Measurements from ENCODE around the gene C5AR2. TPM values are rescaled to one million over a fixed set of nuclear protein-coding genes. Genes with fewer than 3 reads are reported as not detected.
"Not testable (repeated sequence)": the region's sequence is repeated elsewhere in the genome, so short reads cannot be mapped to it uniquely, and the experiment has no call there.

Gene C5AR2
- total RNA-seq, 2 experiments from 2014 or later: not detected

DNA sequence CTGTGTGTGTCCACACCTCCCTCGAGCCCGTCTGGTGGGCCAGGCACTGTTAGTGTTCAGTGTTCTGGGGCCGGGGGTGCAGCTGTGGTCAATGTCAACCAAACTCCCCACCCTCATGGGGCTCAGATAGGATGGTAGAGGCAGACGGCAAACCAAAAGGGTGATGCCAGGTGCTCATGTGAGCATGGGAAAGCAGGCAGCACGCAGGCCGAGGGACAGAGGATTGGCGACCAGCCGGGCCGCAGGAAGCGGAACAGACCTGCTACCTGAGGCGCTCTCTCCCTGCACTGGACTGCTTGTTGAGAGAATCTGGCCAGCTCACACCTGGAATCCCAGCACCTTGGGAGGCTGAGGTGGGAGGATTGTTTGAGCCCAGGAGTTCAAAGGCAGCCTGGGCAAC lies 46.3 kb downstream of the C5AR2 start:
- ChIA-PET POLR2A (no interaction called here), CTCF (interaction anchor here (0.8 to 1.2 kb wide), 2 partner anchors 13 to 29 kb away, joined by 3 to 5 read pairs; partner anchors contain the start of gene DHX34)

DNA sequence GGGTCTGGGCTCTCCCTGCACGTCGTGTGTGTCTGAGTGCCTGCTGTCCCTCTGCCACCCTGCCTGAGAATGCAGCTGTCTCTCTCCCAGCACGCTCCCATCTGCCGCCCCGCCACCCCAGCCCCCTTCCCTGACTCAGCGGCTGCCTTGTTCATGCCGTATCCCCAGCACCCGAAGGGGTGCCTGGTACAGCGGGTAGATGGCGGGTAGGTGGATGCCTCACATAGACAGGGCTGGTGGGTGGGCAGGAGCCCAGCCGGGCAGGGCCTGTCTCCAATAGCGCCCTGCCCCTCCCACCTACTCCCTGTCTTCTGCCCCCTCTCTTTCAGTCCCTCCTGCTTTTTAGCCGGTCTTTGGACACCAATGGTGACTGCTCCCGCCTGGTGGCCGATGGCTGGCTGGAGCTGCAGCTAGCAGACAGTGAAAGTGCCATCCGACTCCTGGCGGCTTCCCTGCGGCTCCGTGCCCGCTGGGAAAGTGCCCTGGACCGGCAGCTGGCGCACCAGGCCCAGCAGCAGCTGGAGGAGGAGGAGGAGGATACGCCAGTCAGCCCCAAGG lies 47.5 kb downstream of the C5AR2 start:
- CTCF ChIA-PET: no interaction called here
- POLR2A ChIA-PET: no interaction called here

DNA sequence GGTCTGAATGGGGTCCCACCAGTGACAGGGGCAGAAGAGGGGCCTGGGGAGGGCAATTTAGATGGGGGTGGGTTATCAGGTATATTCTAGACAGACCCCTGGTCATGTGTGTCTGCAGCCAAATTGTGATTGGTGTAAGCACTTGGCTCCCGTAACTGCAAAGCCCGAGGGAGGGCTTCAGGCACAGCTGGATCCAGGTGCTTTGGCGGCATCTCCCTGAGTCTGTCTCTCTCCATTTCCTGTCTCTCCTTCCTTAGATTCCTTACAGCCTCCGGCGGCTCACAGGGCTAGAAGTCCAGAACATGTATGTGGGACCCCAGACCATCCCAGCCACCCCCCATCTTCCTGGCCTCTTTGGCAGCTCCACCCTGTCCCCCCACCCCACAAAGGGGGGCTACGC lies 48.6 kb downstream of the C5AR2 start:
- POLR2A ChIA-PET: no interaction called here
- CTCF ChIA-PET: no interaction called here

DNA sequence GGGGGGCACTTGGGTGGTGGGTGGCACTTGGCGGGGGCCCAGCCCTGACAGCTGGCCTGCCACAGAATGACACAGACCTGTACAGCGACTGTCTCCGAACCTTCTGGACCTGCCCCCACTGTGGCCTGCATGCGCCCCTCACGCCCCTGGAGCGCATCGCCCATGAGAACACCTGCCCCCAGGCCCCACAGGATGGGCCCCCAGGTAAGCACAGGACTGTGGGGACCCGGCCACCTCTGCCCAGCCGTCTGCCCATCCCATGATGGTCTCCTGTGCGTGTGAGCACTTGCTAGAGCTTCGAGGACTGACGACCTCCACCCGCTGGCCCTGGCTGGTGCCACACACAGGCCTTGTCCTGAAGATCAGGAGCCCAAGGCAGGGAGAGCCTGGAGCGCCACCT lies 49.1 kb downstream of the C5AR2 start:
- ChIA-PET CTCF (interaction anchor here (2.4 kb wide), 1 partner anchor 32 kb away, joined by 7 read pairs; the partner anchor contains the start of gene DHX34), POLR2A (no interaction called here)

DNA sequence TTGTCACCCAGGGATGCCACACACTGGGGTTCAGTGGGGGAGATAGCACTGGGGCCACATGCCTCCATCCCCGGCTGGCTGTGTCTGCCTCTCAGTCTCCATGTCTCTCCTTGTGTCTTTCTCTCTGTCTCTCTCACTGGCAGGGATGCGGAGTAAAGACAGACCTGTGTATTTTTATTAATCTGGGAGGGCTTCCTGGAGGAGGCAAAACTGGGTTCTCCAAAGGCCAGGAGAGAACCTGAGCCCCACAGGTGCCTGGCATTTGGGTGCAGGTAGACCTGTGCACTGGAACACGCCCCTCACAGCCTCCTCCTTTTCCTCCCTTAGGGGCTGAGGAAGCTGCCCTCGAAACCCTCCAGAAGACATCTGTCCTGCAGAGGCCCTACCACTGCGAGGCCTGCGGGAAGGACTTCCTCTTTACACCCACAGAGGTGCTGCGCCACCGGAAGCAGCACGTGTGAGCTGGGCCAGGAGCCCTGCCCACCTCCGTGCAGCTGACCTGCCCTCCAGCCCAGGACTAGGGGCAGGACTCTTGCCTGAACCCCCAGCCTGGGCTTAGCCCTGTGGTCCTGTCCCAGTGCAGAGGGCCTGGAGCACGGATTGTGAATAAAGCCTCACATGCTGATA lies 49.8 kb downstream of the C5AR2 start:
- CTCF ChIA-PET: interaction anchor here (2.4 kb wide), 1 partner anchor 33 kb away, joined by 7 read pairs; the partner anchor contains the start of gene DHX34
- POLR2A ChIA-PET: no interaction called here

DNA sequence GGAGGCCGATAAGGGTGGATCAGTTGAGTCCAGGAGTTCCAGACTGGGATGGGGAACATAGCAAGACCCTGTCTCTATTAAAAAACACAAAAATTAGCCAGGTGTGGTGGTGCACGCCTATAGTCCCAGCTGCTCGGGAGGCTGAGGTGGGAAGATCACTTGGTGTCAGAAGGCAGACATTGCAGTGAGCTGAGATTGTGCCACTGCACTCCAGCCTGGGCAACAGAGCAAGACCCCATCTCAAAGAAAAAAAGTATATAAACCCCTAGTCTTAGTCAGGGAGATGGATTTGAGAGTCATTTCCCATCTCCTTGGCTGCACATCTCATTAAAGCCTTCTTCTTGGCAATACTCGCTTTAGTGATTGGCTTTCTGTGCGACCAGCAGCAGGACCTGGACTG lies 51.9 kb downstream of the C5AR2 start:
- CTCF ChIA-PET: interaction anchor here (0.7 to 2.4 kb wide), 2 partner anchors 35 to 1042 kb away, joined by 7 read pairs; partner anchors contain the start of gene DHX34
- POLR2A ChIA-PET: not testable (repeated sequence)

DNA sequence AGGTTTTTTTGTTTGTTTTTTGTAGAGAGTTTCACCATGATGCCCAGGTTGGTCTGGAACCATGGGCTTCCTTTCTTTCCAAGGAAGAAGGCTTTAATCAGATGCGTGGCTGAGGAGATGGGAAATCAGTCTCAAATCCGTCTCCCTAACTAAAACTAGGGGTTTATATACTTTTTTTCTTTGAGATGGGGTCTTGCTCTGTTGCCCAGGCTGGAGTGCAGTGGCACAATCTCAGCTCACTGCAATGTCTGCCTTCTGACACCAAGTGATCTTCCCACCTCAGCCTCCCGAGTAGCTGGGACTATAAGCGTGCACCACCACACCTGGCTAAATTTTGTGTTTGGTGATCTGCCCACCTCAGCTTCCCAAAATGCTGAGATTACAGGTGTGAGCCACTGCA lies 52.6 kb downstream of the C5AR2 start:
- CTCF ChIA-PET: interaction anchor here (0.7 kb wide), 1 partner anchor 1041 kb away, joined by 7 read pairs; no protein-coding TSS in a partner anchor
- POLR2A ChIA-PET: not testable (repeated sequence)

DNA sequence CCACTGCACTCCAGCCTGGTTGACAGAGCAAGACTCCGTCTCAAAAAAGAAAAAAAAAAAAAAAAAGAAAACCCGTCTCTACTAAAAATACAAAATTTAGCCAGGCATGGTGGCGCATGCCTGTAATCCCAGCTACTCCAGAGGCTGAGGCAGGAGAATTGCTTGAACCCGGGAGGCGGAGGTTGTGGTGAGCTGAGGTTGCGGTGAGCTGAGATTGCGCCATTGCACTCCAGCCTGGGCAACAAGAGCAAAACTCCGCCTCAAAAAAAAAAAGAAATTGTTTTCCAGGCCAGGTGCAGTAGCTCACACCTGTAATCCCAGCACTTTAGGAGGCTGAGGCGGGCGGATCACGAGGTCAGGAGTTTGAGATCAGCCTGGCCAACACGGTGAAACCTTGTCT lies 54.6 kb downstream of the C5AR2 start:
- POLR2A ChIA-PET: not testable (repeated sequence)
- CTCF ChIA-PET: interaction anchor here (0.6 to 0.9 kb wide), 2 partner anchors 84 to 432 kb away, joined by 3 to 4 read pairs; no protein-coding TSS in a partner anchor

DNA sequence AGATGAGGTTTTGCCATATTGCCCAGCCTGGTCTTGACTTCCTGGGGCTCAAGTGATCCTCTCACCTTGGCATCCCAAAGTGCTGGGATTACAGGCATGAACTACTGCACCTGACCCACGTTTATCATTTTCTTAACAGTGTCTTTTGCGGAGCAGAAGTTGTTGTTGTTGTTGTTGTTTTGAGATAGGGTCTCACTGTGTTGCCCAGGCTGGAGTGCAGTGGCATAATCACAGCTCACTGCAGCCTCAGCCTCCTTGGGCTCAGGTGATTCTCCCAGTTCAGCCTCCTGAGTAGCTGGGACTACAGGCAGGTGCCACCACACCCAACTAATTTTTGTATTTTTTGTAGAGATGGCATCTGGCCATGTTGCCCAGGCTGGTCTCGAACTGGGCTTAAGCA lies 55.6 kb downstream of the C5AR2 start:
- POLR2A ChIA-PET, CTCF ChIA-PET: not testable (repeated sequence)

DNA sequence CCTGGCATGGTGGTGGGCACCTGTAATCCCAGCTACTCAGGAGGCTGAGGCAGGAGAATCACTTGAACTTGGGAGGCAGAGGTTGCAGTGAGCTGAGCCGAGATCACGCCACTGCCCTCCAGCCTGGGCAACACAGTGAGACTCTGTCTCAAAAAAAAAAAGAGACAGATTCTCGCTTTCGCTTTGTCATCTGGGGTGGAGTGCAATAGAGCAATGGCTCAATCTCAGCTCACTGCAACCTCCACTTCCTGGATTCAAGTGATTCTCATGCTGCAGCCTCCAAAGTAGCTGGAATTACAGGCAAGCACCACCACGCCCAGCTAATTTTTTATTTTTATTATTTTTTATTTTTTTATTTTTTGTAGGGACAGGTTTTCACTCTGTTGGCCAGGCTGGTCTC lies 56.7 kb downstream of the C5AR2 start:
- CTCF ChIA-PET: interaction anchor here (1.4 kb wide), 1 partner anchor 48 kb away, joined by 3 read pairs; no protein-coding TSS in a partner anchor
- POLR2A ChIA-PET: interaction anchor here (0.7 kb wide), 1 partner anchor 115 kb away, joined by 3 read pairs; no protein-coding TSS in a partner anchor

DNA sequence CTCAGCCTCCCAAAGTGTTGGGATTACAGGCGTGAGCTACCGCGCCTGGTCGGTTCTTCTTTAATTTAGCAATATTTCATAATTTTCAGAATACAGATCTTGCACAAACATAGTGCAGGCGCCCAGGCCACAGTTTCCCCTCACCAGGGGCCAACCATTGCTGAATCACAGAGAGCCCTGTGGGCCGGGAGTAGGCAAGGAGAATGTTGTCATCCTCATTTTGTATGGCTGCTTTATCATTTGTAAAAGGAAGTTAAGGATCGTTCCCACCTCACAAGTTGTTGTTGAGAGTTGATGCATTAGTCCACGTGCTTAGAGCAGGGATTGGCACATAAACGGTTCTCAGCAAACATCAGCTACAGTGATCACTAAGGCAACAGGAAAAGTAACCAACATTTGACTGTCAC lies 57.2 kb downstream of the C5AR2 start:
- POLR2A ChIA-PET: interaction anchor here (0.7 kb wide), 1 partner anchor 116 kb away, joined by 3 read pairs; no protein-coding TSS in a partner anchor
- CTCF ChIA-PET: interaction anchor here (1.4 to 3.7 kb wide), 2 partner anchors 47 to 90 kb away, joined by 3 to 12 read pairs; no protein-coding TSS in a partner anchor

DNA sequence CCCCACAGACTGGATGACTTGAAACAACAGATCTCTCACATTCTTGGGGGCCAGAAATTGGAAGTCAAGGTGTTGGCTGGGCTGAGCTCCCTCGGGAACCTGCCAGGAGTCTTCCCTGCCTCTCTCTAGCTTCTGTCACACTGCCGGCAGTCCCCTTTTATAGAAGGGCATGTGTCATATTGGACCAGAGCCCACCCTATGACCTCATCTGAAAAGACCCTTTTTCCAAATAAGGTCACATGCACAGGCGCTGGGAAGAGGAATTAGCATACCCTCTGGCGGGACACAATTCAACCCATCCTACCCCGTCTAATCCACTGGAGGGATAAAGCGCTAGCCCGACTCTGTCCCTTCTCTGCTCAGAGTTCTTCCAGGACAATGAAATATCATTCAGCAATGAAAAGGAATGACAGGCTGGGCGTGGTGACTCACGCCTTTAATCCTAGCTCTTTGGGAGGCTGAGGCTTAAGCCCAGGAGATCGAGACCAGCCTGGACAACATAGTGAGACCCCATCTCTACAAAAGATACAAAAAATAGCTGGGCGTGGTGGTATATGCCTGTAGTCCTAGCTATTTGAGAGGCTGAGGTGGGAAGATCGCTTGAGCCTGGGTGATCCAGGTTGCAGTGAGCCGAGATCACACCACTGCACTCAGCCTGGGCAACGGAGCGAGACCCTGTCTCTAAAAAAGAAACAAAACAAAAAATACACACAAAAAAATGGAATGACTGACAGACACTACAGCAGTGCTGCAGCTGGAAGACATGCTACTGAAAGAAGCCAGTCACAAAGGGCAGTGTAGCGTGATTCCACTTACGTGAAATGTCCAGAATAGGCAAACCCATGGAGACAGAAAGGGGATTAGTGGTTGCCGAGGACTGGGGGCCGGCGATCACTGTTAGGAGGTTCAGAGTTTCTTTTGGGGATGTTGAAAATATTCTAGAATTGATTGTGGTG lies 58.8 kb downstream of the C5AR2 start:
- ChIA-PET POLR2A (no interaction called here), CTCF (interaction anchor here (0.6 to 3.7 kb wide), 16 partner anchors 13 to 241 kb away, joined by 3 to 15 read pairs (median 5); partner anchors contain the start of gene DHX34)

DNA sequence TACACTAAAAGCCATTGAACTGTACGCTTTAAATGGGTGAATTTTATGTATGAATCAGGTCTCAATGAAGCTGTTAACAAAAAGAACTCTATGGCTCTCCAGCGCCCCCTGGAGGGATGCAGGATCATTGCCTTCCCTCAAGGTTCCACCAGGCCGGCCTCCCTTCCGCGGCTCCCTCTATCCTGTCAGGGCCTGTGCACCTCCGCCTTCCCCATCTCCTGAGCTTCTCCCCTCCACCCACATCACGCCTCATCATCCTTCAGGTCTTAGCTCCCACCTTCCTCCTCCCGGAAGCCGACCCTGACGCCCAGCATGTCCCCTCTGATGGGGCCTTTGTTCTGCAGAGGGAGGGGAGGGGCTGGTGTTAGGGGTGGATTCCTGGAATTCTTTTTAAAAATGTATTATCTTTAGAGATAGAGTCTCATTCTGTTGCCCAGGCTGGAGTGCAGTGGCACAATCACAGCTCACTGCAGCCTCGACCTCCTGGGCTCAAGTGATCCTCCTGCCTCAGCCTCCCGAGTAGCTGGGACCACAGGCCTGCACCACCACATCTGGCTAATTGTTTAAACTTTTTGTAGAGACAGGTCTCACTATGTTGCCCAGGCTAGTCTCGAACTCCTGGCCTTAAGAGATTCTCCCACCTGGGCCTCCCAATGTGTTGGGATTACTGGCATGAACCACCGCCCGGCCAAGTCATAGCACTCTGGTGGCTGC lies 59.7 kb downstream of the C5AR2 start:
- ChIA-PET POLR2A (no interaction called here), CTCF (interaction anchor here (0.5 to 3.7 kb wide), 21 partner anchors 10 to 346 kb away, joined by 3 to 15 read pairs (median 4); partner anchors contain the start of gene DHX34)

Other genes starting within 250 kb of the C5AR2 start
- gene ZC3H4, start 218.4 kb upstream of the C5AR2 start, total RNA-seq: 10 to 100 TPM; 87.8 to 88.4 TPM
- 100 to 1,000 TPM; 152 to 158 TPM for gene SAE1, start 201.3 kb upstream of the C5AR2 start, total RNA-seq
- 10 to 100 TPM; 14.6 to 15.5 TPM for gene BBC3, start 101.0 kb upstream of the C5AR2 start, total RNA-seq
- gene CCDC9, start 75.7 kb upstream of the C5AR2 start, total RNA-seq: 10 to 100 TPM; 21.3 to 22.3 TPM
- gene INAFM1, start 57.3 kb upstream of the C5AR2 start, total RNA-seq: 1 to 10 TPM; 7.6 to 8.2 TPM
- gene C5AR1, start 22.3 kb upstream of the C5AR2 start, total RNA-seq: under 1 TPM; 0.86 to 0.99 TPM
- 10 to 100 TPM; 22.3 to 23.3 TPM for gene DHX34, start 17.1 kb downstream of the C5AR2 start, total RNA-seq
- gene MEIS3, start 87.4 kb downstream of the C5AR2 start, total RNA-seq: not detected
- gene SLC8A2, start 139.7 kb downstream of the C5AR2 start, total RNA-seq: not detected
- 10 to 100 TPM in 1 of 2 experiments, 1 to 10 TPM in 1; 9.5 to 10.4 TPM for gene KPTN, start 152.0 kb downstream of the C5AR2 start, total RNA-seq
- 10 to 100 TPM; 59.0 to 68.5 TPM for gene NAPA, start 182.9 kb downstream of the C5AR2 start, total RNA-seq
- not detected for gene ZNF541, start 241.0 kb downstream of the C5AR2 start, total RNA-seq